Neuronal stem cell (in vitro differentiated cells): ENCODE measurements around the gene MAP3K20. TPM values are rescaled to one million over a fixed set of nuclear protein-coding genes. Genes with fewer than 3 reads are reported as not detected.
A peak's percentile ranks its signal among the peaks of the same experiment; 100 is the strongest.

Experiments used
- DNase-seq: peaks from one replicate; pipeline ENCODE4 v3.0.0-alpha.2; 2013; ENCODE audit warnings: low spot score
- H2AFZ ChIP-seq: one replicate; pipeline ENCODE4 v1.6.1; 2013; ENCODE audit warnings: mild to moderate bottlenecking, low read length, inconsistent platforms
- H2AK5ac ChIP-seq: 2 replicates; pipeline ENCODE4 v1.6.1; 2013; ENCODE audit warnings: low read depth, mild to moderate bottlenecking, inconsistent platforms, low read length, moderate library complexity, mixed read lengths
- H2BK120ac ChIP-seq: 2 replicates; pipeline ENCODE4 v1.6.1; 2013; ENCODE audit warnings: low read depth, mild to moderate bottlenecking, inconsistent platforms, low read length, moderate library complexity, mixed read lengths
- H2BK12ac ChIP-seq: one replicate; pipeline ENCODE4 v1.6.1; 2013; ENCODE audit warnings: low read length, inconsistent platforms
- H2BK15ac ChIP-seq: 2 replicates; pipeline ENCODE4 v1.6.1; 2013; ENCODE audit warnings: mild to moderate bottlenecking, low read length, inconsistent platforms, mixed read lengths
- H2BK5ac ChIP-seq: one replicate; pipeline ENCODE4 v1.6.1; 2013; ENCODE audit warnings: inconsistent platforms, mild to moderate bottlenecking, low read length, moderate library complexity
- H3K14ac ChIP-seq: one replicate; pipeline ENCODE4 v1.6.1; 2013; ENCODE audit warnings: low read length, inconsistent platforms
- H3K18ac ChIP-seq: 2 replicates; pipeline ENCODE4 v1.6.1; 2013; ENCODE audit warnings: low read length, inconsistent platforms
- H3K23ac ChIP-seq: 2 replicates; pipeline ENCODE4 v1.6.1; 2013; ENCODE audit warnings: low read depth, mild to moderate bottlenecking, mixed read lengths, low read length, inconsistent platforms; ENCODE audit not compliant: poor library complexity
- H3K27ac ChIP-seq: replicated peaks from 3 replicates; pipeline ENCODE4 v1.5.1; 2013; ENCODE audit warnings: low read length, inconsistent platforms
- H3K27me3 ChIP-seq, 3 experiments: 2 replicates each; pipeline ENCODE4 v1.6.1; 2013; ENCODE audit warnings: low read length in 3 of 3, mild to moderate bottlenecking in 2 of 3, inconsistent platforms in 1 of 3, low read depth in 1 of 3, mixed read lengths in 1 of 3, moderate library complexity in 1 of 3; ENCODE audit not compliant: control insufficient read depth in 3 of 3, insufficient read depth in 3 of 3
- H3K36me3 ChIP-seq, 2 donors: replicated peaks in 1 of 2; 2 replicates each; pipeline ENCODE4 v1.6.1; 2013; ENCODE audit warnings: low read length in 2 of 2; ENCODE audit not compliant: control insufficient read depth in 2 of 2, insufficient read depth in 2 of 2
- H3K4ac ChIP-seq: 2 replicates; pipeline ENCODE4 v1.6.1; 2013; ENCODE audit warnings: inconsistent platforms, mild to moderate bottlenecking, low read length, moderate library complexity
- H3K4me1 ChIP-seq, 2 donors: 1 replicate in 1 of 2; 2 replicates in 1 of 2; pipeline ENCODE4 v1.6.1; 2013; ENCODE audit warnings: low read length in 2 of 2, low read depth in 1 of 2; ENCODE audit not compliant: control insufficient read depth in 2 of 2, insufficient read depth in 1 of 2
- H3K4me2 ChIP-seq: one replicate; pipeline ENCODE4 v1.6.1; 2013; ENCODE audit warnings: mild to moderate bottlenecking, low read length, inconsistent platforms; ENCODE audit not compliant: insufficient read depth, poor library complexity, severe bottlenecking
- H3K4me3 ChIP-seq, 2 donors: 2 replicates each; pipeline ENCODE4 v1.5.1; 2013; ENCODE audit warnings: low read length in 2 of 2, mild to moderate bottlenecking in 2 of 2, inconsistent platforms in 1 of 2, moderate library complexity in 1 of 2
- H3K79me1 ChIP-seq: one replicate; pipeline ENCODE4 v1.6.1; 2013; ENCODE audit warnings: low read depth, mild to moderate bottlenecking, inconsistent platforms, low read length, moderate library complexity
- H3K9ac ChIP-seq: one replicate; pipeline ENCODE4 v1.6.1; 2013; ENCODE audit warnings: mild to moderate bottlenecking, low read depth, low read length, inconsistent platforms; ENCODE audit not compliant: poor library complexity
- H3K9me3 ChIP-seq, 2 donors: replicated peaks in 1 of 2; 2 replicates each; pipeline versions ENCODE3 to v1.6.1; 2013; ENCODE audit warnings: low read length in 2 of 2, mild to moderate bottlenecking in 2 of 2, inconsistent platforms in 1 of 2, low read depth in 1 of 2, mixed read lengths in 1 of 2, moderate library complexity in 1 of 2; ENCODE audit not compliant: control insufficient read depth in 2 of 2, insufficient read depth in 1 of 2
- H4K8ac ChIP-seq: one replicate; pipeline ENCODE4 v1.6.1; 2013; ENCODE audit warnings: low read depth, mild to moderate bottlenecking, inconsistent platforms, low read length, moderate library complexity
- H4K91ac ChIP-seq: one replicate; pipeline ENCODE4 v1.6.1; 2013; ENCODE audit warnings: low read length, low read depth, mild to moderate bottlenecking, inconsistent platforms; ENCODE audit not compliant: poor library complexity
- WGBS, 2 donors: extraction: QIAGEN DNeasy Blood & Tissue Kit; methylation state at CpG; one replicate each; pipeline ENCODE4 v1.1.7; 2013; ENCODE audit warnings: missing lambda C conversion rate in 2 of 2, mixed read lengths in 1 of 2; ENCODE audit not compliant: insufficient read length in 2 of 2, insufficient replicate concordance in 1 of 2; ENCODE audit errors: extremely low coverage in 2 of 2; 5-methylcytosine and 5-hydroxymethylcytosine counted together
- polyA plus RNA-seq, 2 experiments: library from polyadenylated mRNA; stranded (reverse); fragments of 200-250 nt; gene quantifications; one replicate each; pipeline ENCODE4 v1.2.3, GENCODE V29; 2013

Gene MAP3K20
- 11.2 TPM for polyA plus RNA-seq (2013, experiment 1 of 2)
- 11.8 TPM for polyA plus RNA-seq (2013, experiment 2 of 2)

DNA sequence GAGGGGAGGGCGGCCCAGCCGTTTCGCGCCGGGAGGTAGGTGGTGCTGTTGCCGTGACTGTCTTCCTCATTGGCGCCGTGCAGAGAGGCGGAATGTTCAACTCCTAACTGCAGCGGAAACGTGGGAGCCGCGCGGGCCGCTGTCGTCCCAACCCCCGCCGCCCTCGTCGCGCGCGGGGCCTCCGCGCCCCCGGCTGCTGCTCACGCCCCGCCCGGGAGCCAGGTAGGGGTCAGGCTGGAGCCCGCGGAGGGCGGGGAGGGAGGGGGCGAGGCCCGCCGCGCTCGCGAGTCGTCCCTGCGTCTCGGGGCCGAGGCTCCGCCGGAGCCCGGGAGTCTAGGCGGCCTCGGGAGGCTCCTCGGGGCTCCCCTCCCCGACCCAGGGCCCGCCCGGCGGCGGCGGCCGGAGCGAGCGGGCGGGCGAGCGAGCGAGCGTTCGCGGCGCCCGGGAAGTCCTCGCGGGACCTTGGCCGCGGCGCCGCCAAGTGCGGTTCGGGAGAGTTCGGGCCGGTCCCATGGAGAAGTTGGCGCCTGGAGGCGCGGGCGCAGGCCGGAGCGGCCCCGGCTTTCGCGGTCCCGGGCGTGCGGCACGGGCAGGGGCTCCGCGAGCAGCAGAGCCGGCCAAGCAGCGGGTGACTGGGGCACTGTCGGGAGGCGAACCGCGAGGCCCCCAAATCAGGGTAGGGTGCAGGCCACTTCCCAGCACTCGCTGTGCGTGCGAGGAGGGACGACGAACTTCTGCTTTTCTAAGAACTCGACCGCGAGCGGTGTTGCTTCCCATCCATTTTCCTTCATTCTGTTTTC lies at the start of gene MAP3K20:
Gene MAP3K20, plus strand, starts transcription at position 66 of the 800 bp plus-strand sequence. CDS start 15,186 bp downstream, outside the sequence.
- Histone ChIP-seq H3K27ac (peak within 1 kb of the TSS; percentile 13), H3K27me3 (peaks cover 0 to 40% (median 0%) of the 10 kb centered on the region in 3 experiments)

DNA sequence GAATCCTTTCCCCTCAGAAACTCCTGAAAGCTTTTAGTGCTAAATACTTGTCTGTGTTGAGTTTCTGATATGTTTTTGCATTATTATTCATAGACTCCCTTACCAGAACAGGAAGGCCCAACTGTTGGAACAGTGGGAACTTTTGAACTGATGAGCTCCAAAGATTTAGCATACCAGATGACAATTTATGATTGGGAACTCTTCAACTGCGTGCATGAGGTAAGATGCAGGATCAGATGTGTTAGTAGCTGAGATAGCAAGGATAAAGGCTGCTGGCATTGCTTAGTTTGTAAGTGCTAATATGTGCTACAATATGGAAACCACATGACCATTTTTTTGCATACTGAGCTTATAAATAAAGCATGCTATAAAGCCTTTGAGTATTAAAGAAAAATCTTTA lies 49.2 kb upstream of the MAP3K20 start:
- H3K18ac ChIP-seq = no peak overlapping the region
- H2BK12ac ChIP-seq = no peak overlapping the region
- no peak for DNase-seq
- H3K14ac ChIP-seq = no peak overlapping the region
- H3K4me1 ChIP-seq = peaks cover 1 to 3% of the 10 kb centered on the region in 2 donors
- no peak overlapping the region for H2AK5ac ChIP-seq
- no peak overlapping the region for H2BK5ac ChIP-seq
- no peak overlapping the region for H3K4me3 ChIP-seq
- no peak overlapping the region for H3K4me2 ChIP-seq
- WGBS, 2 donors = no CpG with 5 or more reads among the region's 1 CpG
- H3K36me3 ChIP-seq = no peaks in the 10 kb centered on the region
- H4K91ac ChIP-seq = no peak overlapping the region
- peak overlapping the region; percentile 42 for H2AFZ ChIP-seq
- H2BK15ac ChIP-seq = no peak overlapping the region
- H4K8ac ChIP-seq = no peak overlapping the region
- H3K9ac ChIP-seq = no peak overlapping the region
- no peak overlapping the region for H3K27ac ChIP-seq
- H3K9me3 ChIP-seq = no peaks in the 10 kb centered on the region
- no peak overlapping the region for H3K4ac ChIP-seq
- H3K79me1 ChIP-seq = no peaks in the 10 kb centered on the region
- no peaks in the 10 kb centered on the region for H3K27me3 ChIP-seq
- no peak overlapping the region for H2BK120ac ChIP-seq
- no peak overlapping the region for H3K23ac ChIP-seq

More for the DNA sequence above, at the start of gene MAP3K20:
- Histone ChIP-seq H2BK15ac (peak within 1 kb of the TSS; percentile 84), H4K8ac (no peak within 1 kb of the TSS), H3K9me3 (peaks cover 0 to 4% of the 10 kb centered on the region in 2 donors), H3K9ac (peak within 1 kb of the TSS; percentile 94), H3K4me2 (peak within 1 kb of the TSS; percentile 84), H2AFZ (peak within 1 kb of the TSS; percentile 88), H3K36me3 (peaks cover 0 to 2% of the 10 kb centered on the region in 2 donors), H3K4ac (no peak within 1 kb of the TSS), H3K14ac (peak within 1 kb of the TSS; percentile 97), H3K23ac (peak within 1 kb of the TSS; percentile 95), H3K4me3 (peak within 1 kb of the TSS; percentile 59 to 96), H3K79me1 (no peaks in the 10 kb centered on the region), H3K4me1 (peaks cover 2 to 9% of the 10 kb centered on the region in 2 donors), H4K91ac (no peak within 1 kb of the TSS), H2BK5ac (peak within 1 kb of the TSS; percentile 54), H2BK120ac (peak within 1 kb of the TSS; percentile 14), H2AK5ac (no peak within 1 kb of the TSS), H2BK12ac (no peak within 1 kb of the TSS), H3K18ac (peak within 1 kb of the TSS; percentile 98)
- peak; percentile 42 for DNase-seq
- no CpG with 5 or more reads among the region's 106 CpGs for WGBS, 2 donors

DNA sequence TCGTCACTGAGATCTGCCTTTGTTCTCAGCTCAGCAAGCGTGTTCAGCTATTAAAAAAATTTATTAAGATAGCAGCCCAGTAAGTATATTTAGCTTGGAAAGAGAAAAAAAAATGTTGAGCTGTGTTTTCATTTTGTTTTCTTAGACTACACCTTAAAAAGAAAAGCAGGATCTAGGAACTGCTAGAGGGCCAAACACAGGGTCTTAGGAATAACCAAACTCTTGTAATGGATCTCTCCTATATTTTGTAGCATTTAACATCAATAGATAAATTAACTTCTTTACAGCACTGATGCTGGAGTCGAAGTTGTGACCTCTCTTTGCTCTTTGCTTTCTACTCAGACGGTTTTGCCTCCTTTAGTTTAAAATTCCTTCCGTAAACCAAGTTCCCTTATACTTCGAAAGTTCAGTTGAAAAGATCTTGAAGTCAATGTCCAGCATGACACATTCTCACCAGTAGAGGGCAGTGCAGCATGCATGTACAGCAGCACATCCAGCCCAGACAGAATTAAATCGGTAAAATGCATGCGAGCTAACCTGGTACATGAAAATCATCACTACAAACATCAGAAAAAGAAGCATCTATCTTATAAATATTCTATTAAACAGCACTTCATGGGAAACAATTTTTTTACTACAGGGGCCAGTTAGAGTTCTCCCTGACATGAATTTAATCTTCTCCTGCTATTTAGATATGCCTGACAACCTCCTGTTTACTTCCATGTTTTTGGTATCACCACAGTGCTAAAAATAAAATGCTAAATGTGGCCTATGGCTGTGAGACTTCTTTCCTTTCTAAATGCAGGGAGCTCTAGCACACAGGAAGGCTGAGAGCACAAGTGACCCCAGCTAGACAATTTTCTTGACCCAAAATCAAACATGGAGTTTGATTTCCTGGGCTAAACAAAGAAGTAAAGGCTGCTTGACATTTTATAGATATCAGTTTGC lies 48.2 kb upstream of the MAP3K20 start:
- H2AK5ac ChIP-seq = no peak overlapping the region
- no peaks in the 10 kb centered on the region for H3K36me3 ChIP-seq
- no peak overlapping the region for H4K91ac ChIP-seq
- H2BK12ac ChIP-seq = no peak overlapping the region
- H3K4me2 ChIP-seq = no peak overlapping the region
- H2BK15ac ChIP-seq = no peak overlapping the region
- WGBS, 2 donors = no CpG with 5 or more reads among the region's 8 CpGs
- DNase-seq = peak; percentile 89
- H3K23ac ChIP-seq = no peak overlapping the region
- no peak overlapping the region for H2BK5ac ChIP-seq
- no peak overlapping the region for H4K8ac ChIP-seq
- H2AFZ ChIP-seq = peak overlapping the region; percentile 64
- no peak overlapping the region for H3K9ac ChIP-seq
- H3K27me3 ChIP-seq = no peaks in the 10 kb centered on the region
- no peaks in the 10 kb centered on the region for H3K79me1 ChIP-seq
- H3K9me3 ChIP-seq = no peaks in the 10 kb centered on the region
- H3K27ac ChIP-seq = no peak overlapping the region
- H3K4me1 ChIP-seq = peaks cover 1 to 3% of the 10 kb centered on the region in 2 donors
- no peak overlapping the region for H2BK120ac ChIP-seq
- no peak overlapping the region for H3K18ac ChIP-seq
- H3K14ac ChIP-seq = no peak overlapping the region
- H3K4ac ChIP-seq = no peak overlapping the region
- no peak overlapping the region for H3K4me3 ChIP-seq
